GM21786 (cell line): ENCODE measurements around the gene MRPL41.
"Not testable (repeated sequence)": the region's sequence is repeated elsewhere in the genome, so short reads cannot be mapped to it uniquely, and the experiment has no call there.

Experiments
- ATAC-seq: cut with Tn5 transposase; IDR thresholded peaks from one replicate; pipeline ENCODE4 v1.9.1; 2021; ENCODE audit not compliant: unreplicated experiment

The MRPL41 gene

GRCh38 chr9:137581361-137582285 is 29.9 kb downstream of the MRPL41 start:
- ATAC-seq, result no peak

GRCh38 chr9:137582286-137582860 is 30.7 kb downstream of the MRPL41 start:
- no peak for ATAC-seq

- no peak for ATAC-seq
Observed at GRCh38 chr9:137583347-137583746, 31.7 kb downstream of the MRPL41 start.

- no peak for ATAC-seq
Observed at GRCh38 chr9:137583957-137584356, 32.3 kb downstream of the MRPL41 start.

- ATAC-seq, result no peak
Observed at GRCh38 chr9:137586854-137587253, 35.2 kb downstream of the MRPL41 start.

- no peak for ATAC-seq
Observed at GRCh38 chr9:137588311-137588710, 36.6 kb downstream of the MRPL41 start.

GRCh38 chr9:137588891-137589290 is 37.2 kb downstream of the MRPL41 start:
- no peak for ATAC-seq

GRCh38 chr9:137589441-137590122 is 37.9 kb downstream of the MRPL41 start:
- peak; percentile 17 for ATAC-seq

- peak; percentile 20 for ATAC-seq
Observed at GRCh38 chr9:137590123-137590468, 38.4 kb downstream of the MRPL41 start.

- ATAC-seq, result peak; percentile 84
Observed at GRCh38 chr9:137590469-137591383, 39.0 kb downstream of the MRPL41 start, which contains the start of gene ZMYND19. ZMYND19 (minus strand) TSS chr9:137590512; CDS start chr9:137590263, 249 bp downstream.

- no peak for ATAC-seq
Observed at GRCh38 chr9:137592767-137593166, 41.1 kb downstream of the MRPL41 start.

- no peak for ATAC-seq
Observed at GRCh38 chr9:137593176-137593575, 41.5 kb downstream of the MRPL41 start.

- not testable (repeated sequence) for ATAC-seq
Observed at GRCh38 chr9:137596577-137596976, 44.9 kb downstream of the MRPL41 start.

- ATAC-seq, result no peak
Observed at GRCh38 chr9:137598943-137599342, 47.3 kb downstream of the MRPL41 start.
